B cell (primary cell): ENCODE measurements around the gene DPYSL3.

Experiments used
- CTCF ChIP-seq: fragments of 200-600 bp; IDR thresholded peaks from one replicate; pipeline ENCODE4 v1.8.0; 2022; ENCODE audit warnings: antibody characterized with exemption, mild to moderate bottlenecking
- EZH2 ChIP-seq: IDR thresholded peaks from 2 replicates; pipeline ENCODE4 v1.6.1; 2012; ENCODE audit warnings: borderline replicate concordance, low read depth, mild to moderate bottlenecking, moderate library complexity, low read length; ENCODE audit not compliant: insufficient read depth, poor library complexity, severe bottlenecking

DNA sequence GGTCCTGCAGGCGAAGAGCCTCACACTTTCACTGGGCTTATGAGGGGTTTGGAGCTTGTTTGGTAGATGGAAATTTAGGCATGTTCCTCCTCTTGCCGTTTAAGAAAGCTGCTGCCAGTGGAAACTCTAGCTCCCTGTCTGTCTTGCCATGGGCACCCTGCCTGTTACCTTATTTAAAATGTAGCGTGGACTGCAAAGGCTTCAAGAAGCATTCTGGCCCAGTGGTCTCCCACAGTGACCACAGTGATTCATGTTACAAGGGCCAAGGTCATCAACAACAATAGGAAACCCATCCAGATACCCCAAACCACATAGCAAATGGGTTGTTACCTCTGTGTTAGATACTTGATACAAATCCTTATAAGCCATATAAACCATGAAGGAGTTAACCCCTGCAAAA lies 96.6 kb downstream of the DPYSL3 start:
- TF ChIP-seq CTCF: no peak
- TF ChIP-seq EZH2: no peak
